AG04450 (cell line): ENCODE measurements around the gene FGGY. TPM values are rescaled to one million over a fixed set of nuclear protein-coding genes. Genes with fewer than 3 reads are reported as not detected.

ENCODE experiments used
- CTCF ChIA-PET: fragments of 300-600, 350-600 bp; formaldehyde crosslinking; extraction: SDS; loops from one replicate; lab custom pipeline; 2022; ENCODE audit warnings: antibody characterized with exemption, inconsistent platforms; lab: Charles Lee
- POLR2A ChIA-PET: fragments of 350-600 bp; formaldehyde crosslinking; extraction: SDS; loops from one replicate; lab custom pipeline; 2021; ENCODE audit warnings: antibody characterized with exemption, inconsistent platforms; lab: Yijun Ruan, JAX
- DNase-seq: peaks from one replicate; pipeline ENCODE4 v3.0.0-alpha.2; 2011; ENCODE audit warnings: low read depth, low spot score
- H3K27ac ChIP-seq: one replicate; pipeline ENCODE4 v1.5.1; 2012; ENCODE audit warnings: low read depth, low read length, control low read depth
- H3K27me3 ChIP-seq: one replicate; pipeline ENCODE4 v1.6.0; 2012; ENCODE audit warnings: low read length; ENCODE audit not compliant: control insufficient read depth, insufficient read depth
- H3K4me3 ChIP-seq: 2 replicates; pipeline ENCODE4 v1.5.1; 2011; ENCODE audit warnings: mild to moderate bottlenecking, low read depth, low read length, control low read depth
- H3K9me3 ChIP-seq: 2 replicates; pipeline ENCODE4 v1.5.1; 2012; ENCODE audit warnings: low read length; ENCODE audit not compliant: control insufficient read depth, insufficient read depth
- CTCF ChIP-seq: IDR thresholded peaks from 2 replicates; pipeline ENCODE4 v1.5.1; 2011; ENCODE audit warnings: low read depth, low read length, control low read depth, inconsistent platforms
- polyA plus RNA-seq: library from polyadenylated mRNA; depleted of rRNA; stranded (reverse); fragments of >200 nt; gene quantifications from 2 replicates; pipeline ENCODE4 v1.2.3, GENCODE V29; 2011

Gene FGGY
- polyA plus RNA-seq, 1 experiment = 11.8 TPM

- no peak for TF ChIP-seq CTCF
- ChIA-PET POLR2A (interaction anchor here (1.6 kb wide), 1 partner anchor 8 kb away, joined by 6 read pairs; no protein-coding TSS in a partner anchor), CTCF (interaction anchor here (0.6 to 2.6 kb wide), 3 partner anchors 12 to 224 kb away, joined by 3 to 9 read pairs (median 5); no protein-coding TSS in a partner anchor)
- Histone ChIP-seq H3K9me3 (no peaks in the 10 kb centered on the region), H3K27ac (no peak overlapping the region), H3K4me3 (no peak overlapping the region), H3K27me3 (no peaks in the 10 kb centered on the region)
- DNase-seq = no peak
These were observed 450.6 kb downstream of the FGGY start for GRCh38 chr1:59747420-59748024.

GRCh38 chr1:59748123-59748522 is 451.2 kb downstream of the FGGY start:
- no peak overlapping the region for H3K4me3 ChIP-seq
- no peaks in the 10 kb centered on the region for H3K27me3 ChIP-seq
- H3K27ac ChIP-seq = no peak overlapping the region
- DNase-seq = no peak
- CTCF ChIA-PET = interaction anchor here (0.6 to 2.6 kb wide), 3 partner anchors 11 to 224 kb away, joined by 3 to 9 read pairs (median 5); no protein-coding TSS in a partner anchor
- TF ChIP-seq CTCF = no peak
- POLR2A ChIA-PET = interaction anchor here (1.6 kb wide), 1 partner anchor 9 kb away, joined by 6 read pairs; no protein-coding TSS in a partner anchor
- H3K9me3 ChIP-seq = no peaks in the 10 kb centered on the region

GRCh38 chr1:59750328-59751003 is 453.6 kb downstream of the FGGY start:
- no peaks in the 10 kb centered on the region for H3K9me3 ChIP-seq
- peak; percentile 75 for DNase-seq
- no peaks in the 10 kb centered on the region for H3K27me3 ChIP-seq
- ChIA-PET POLR2A (interaction anchor here (0.6 to 1.0 kb wide), 3 partner anchors 12 to 19 kb away, joined by 4 to 5 read pairs (median 4); no protein-coding TSS in a partner anchor), CTCF (interaction anchor here (0.6 to 2.2 kb wide), 4 partner anchors 9 to 155 kb away, joined by 3 to 7 read pairs (median 4); no protein-coding TSS in a partner anchor)
- no peak overlapping the region for H3K4me3 ChIP-seq
- TF ChIP-seq CTCF = no peak
- H3K27ac ChIP-seq = peak overlapping the region; percentile 62

GRCh38 chr1:59751004-59751395 is 454.1 kb downstream of the FGGY start:
- CTCF ChIA-PET = interaction anchor here (1.5 to 2.2 kb wide), 2 partner anchors 8 to 52 kb away, joined by 3 to 7 read pairs; no protein-coding TSS in a partner anchor
- H3K27ac ChIP-seq = peak overlapping the region; percentile 62
- H3K27me3 ChIP-seq = no peaks in the 10 kb centered on the region
- no peak for TF ChIP-seq CTCF
- no peak overlapping the region for H3K4me3 ChIP-seq
- POLR2A ChIA-PET = no interaction called here
- no peak for DNase-seq
- no peaks in the 10 kb centered on the region for H3K9me3 ChIP-seq
